Peyer's patch (tissue), 4 donors: ENCODE results near the gene ZMIZ1.

Source experiments
- POLR2A ChIP-seq, 2 donors: fragments of 450-650 bp; IDR thresholded peaks; one replicate each; pipeline ENCODE4 v1.5.1; 2017; ENCODE audit warnings: antibody characterized with exemption in 2 of 2, mild to moderate bottlenecking in 2 of 2, moderate library complexity in 2 of 2
- TF ChIP-seq, protein P1 (sequence below), 6 experiments: fragments of 450-650 bp in 4 of 6; fragments of 200-600 bp in 2 of 6; sonication (generic) in 1 of 6; IDR thresholded peaks; one replicate each; pipeline ENCODE4 v1.5.1; 2017 to 2019; ENCODE audit warnings: antibody characterized with exemption in 6 of 6, mild to moderate bottlenecking in 3 of 6, moderate library complexity in 1 of 6

- TF ChIP-seq, protein P1, sequence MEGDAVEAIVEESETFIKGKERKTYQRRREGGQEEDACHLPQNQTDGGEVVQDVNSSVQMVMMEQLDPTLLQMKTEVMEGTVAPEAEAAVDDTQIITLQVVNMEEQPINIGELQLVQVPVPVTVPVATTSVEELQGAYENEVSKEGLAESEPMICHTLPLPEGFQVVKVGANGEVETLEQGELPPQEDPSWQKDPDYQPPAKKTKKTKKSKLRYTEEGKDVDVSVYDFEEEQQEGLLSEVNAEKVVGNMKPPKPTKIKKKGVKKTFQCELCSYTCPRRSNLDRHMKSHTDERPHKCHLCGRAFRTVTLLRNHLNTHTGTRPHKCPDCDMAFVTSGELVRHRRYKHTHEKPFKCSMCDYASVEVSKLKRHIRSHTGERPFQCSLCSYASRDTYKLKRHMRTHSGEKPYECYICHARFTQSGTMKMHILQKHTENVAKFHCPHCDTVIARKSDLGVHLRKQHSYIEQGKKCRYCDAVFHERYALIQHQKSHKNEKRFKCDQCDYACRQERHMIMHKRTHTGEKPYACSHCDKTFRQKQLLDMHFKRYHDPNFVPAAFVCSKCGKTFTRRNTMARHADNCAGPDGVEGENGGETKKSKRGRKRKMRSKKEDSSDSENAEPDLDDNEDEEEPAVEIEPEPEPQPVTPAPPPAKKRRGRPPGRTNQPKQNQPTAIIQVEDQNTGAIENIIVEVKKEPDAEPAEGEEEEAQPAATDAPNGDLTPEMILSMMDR (IDR thresholded peaks at IDR 0.05), result no peak
- no peak for TF ChIP-seq POLR2A (IDR thresholded peaks at IDR 0.05)
Observed at GRCh38 chr10:79250259-79250658, 181.5 kb downstream of the ZMIZ1 start.
